ENCODE results near the gene BLID. TPM values are rescaled to one million over a fixed set of nuclear protein-coding genes. Genes with fewer than 3 reads are reported as not detected.

Gene BLID
- total RNA-seq, 1 donor from 2014 or later: 1.2 TPM

GRCh38 chr11:122097419-122098001, 18.5 kb downstream of the BLID start:
- Histone ChIP-seq H3K4me3 (ENCODE audit: insufficient read depth, low read depth, low read length) (peak overlapping the region; percentile 87), H3K9me3 (ENCODE audit: insufficient read depth, low read depth, low read length) (no peaks in the 10 kb centered on the region), H3K9ac (ENCODE audit: low read length) (peak overlapping the region; percentile 96), H4K20me1 (ENCODE audit: insufficient read depth, low read length) (peaks cover 59% of the 10 kb centered on the region), H3K36me3 (ENCODE audit: insufficient read depth, low read length) (peaks cover 34% of the 10 kb centered on the region), H3K79me2 (ENCODE audit: insufficient read depth, low read length) (peaks cover 99% of the 10 kb centered on the region), H3K4me2 (ENCODE audit: low read length) (peak overlapping the region; percentile 87), H3K4me1 (ENCODE audit: insufficient read depth, low read length) (peaks cover 52% of the 10 kb centered on the region), H3K27ac (ENCODE audit: low read depth, low read length) (peak overlapping the region; percentile 95), H2AFZ (ENCODE audit: low read depth, low read length) (no peak overlapping the region), H3K27me3 (ENCODE audit: insufficient read depth, low read length) (no peaks in the 10 kb centered on the region)
- H3K4me1 Mint-ChIP-seq (ENCODE audit: low read depth, unreplicated experiment): peaks cover 20% of the 10 kb centered on the region
- peak overlapping the region; percentile 77 for H3K27ac Mint-ChIP-seq (ENCODE audit: unreplicated experiment)
- peaks cover 10% of the 10 kb centered on the region for H3K36me3 Mint-ChIP-seq (ENCODE audit: low read depth, unreplicated experiment)
- TF ChIP-seq EZH2 (IDR thresholded peaks at IDR 0.05; ENCODE audit: insufficient read depth, low read length) (no peak), CTCF (IDR thresholded peaks at IDR 0.05; ENCODE audit: insufficient read depth, low read depth, low read length) (no peak)
- DNase-seq (ENCODE audit: low read depth) (peak; percentile 65), FAIRE-seq (peak; percentile 23)
- H3K4me3 Mint-ChIP-seq (ENCODE audit: unreplicated experiment): no peak overlapping the region
- no peaks in the 10 kb centered on the region for H3K27me3 Mint-ChIP-seq (ENCODE audit: low read depth, unreplicated experiment)
- H3K9me3 Mint-ChIP-seq (ENCODE audit: unreplicated experiment): peaks cover 2% of the 10 kb centered on the region

GRCh38 chr11:122096272-122097112, 19.5 kb downstream of the BLID start:
- no peaks in the 10 kb centered on the region for H3K9me3 ChIP-seq (ENCODE audit: insufficient read depth, low read depth, low read length)
- H3K4me3 ChIP-seq (ENCODE audit: insufficient read depth, low read depth, low read length): peak overlapping the region; percentile 87
- FAIRE-seq: peak; percentile 17
- H3K9ac ChIP-seq (ENCODE audit: low read length): peak overlapping the region; percentile 96
- Mint-ChIP-seq H3K27ac (ENCODE audit: unreplicated experiment) (peak overlapping the region; percentile 77), H3K4me1 (ENCODE audit: low read depth, unreplicated experiment) (peaks cover 29% of the 10 kb centered on the region), H3K4me3 (ENCODE audit: unreplicated experiment) (peak overlapping the region; percentile 65), H3K36me3 (ENCODE audit: low read depth, unreplicated experiment) (peaks cover 15% of the 10 kb centered on the region), H3K9me3 (ENCODE audit: unreplicated experiment) (peaks cover 2% of the 10 kb centered on the region), H3K27me3 (ENCODE audit: low read depth, unreplicated experiment) (no peaks in the 10 kb centered on the region)
- H3K4me2 ChIP-seq (ENCODE audit: low read length): peak overlapping the region; percentile 87
- TF ChIP-seq EZH2 (IDR thresholded peaks at IDR 0.05; ENCODE audit: insufficient read depth, low read length) (no peak), CTCF (IDR thresholded peaks at IDR 0.05; ENCODE audit: insufficient read depth, low read depth, low read length) (no peak)
- peaks cover 52% of the 10 kb centered on the region for H3K4me1 ChIP-seq (ENCODE audit: insufficient read depth, low read length)
- no peak overlapping the region for H2AFZ ChIP-seq (ENCODE audit: low read depth, low read length)
- peak overlapping the region; percentile 95 for H3K27ac ChIP-seq (ENCODE audit: low read depth, low read length)
- peaks cover 99% of the 10 kb centered on the region for H3K79me2 ChIP-seq (ENCODE audit: insufficient read depth, low read length)
- no peak for DNase-seq (ENCODE audit: low read depth)
- H4K20me1 ChIP-seq (ENCODE audit: insufficient read depth, low read length): peaks cover 60% of the 10 kb centered on the region
- H3K36me3 ChIP-seq (ENCODE audit: insufficient read depth, low read length): peaks cover 37% of the 10 kb centered on the region
- no peaks in the 10 kb centered on the region for H3K27me3 ChIP-seq (ENCODE audit: insufficient read depth, low read length)
